HepG2 (cell line): ENCODE results near the gene JAG1. TPM values are rescaled to one million over a fixed set of nuclear protein-coding genes. Genes with fewer than 3 reads are reported as not detected.

Source experiments
- ATM ChIP-seq: fragments of 450-650 bp; IDR thresholded peaks from 2 replicates; pipeline ENCODE4 v1.7.1; 2017; ENCODE audit warnings: mild to moderate bottlenecking, borderline replicate concordance
- ETV6 ChIP-seq: sonication (generic); formaldehyde crosslinking; conservative IDR thresholded peaks from 2 replicates; pipeline ENCODE4 v1.4.0; 2020; ENCODE audit warnings: missing genetic modification reagents
- MIER2 ChIP-seq: IDR thresholded peaks from 2 replicates; pipeline ENCODE4 v1.6.1; 2016; ENCODE audit warnings: missing biosample characterization, missing genetic modification reagents
- MLLT10 ChIP-seq: sonication (generic); formaldehyde crosslinking; IDR thresholded peaks from 2 replicates; pipeline ENCODE4 v1.4.0; 2020; ENCODE audit warnings: missing genetic modification reagents
- MYC ChIP-seq: sonication (generic); formaldehyde crosslinking; IDR thresholded peaks from 2 replicates; pipeline ENCODE4 v1.9.0; 2021; ENCODE audit warnings: missing genetic modification reagents, borderline replicate concordance
- NFRKB ChIP-seq: fragments of 450-650 bp; IDR thresholded peaks from 2 replicates; pipeline ENCODE4 v1.6.1; 2017
- PATZ1 ChIP-seq: sonication (generic); formaldehyde crosslinking; IDR thresholded peaks from 2 replicates; pipeline ENCODE4 v1.4.0; 2020; ENCODE audit warnings: missing genetic modification reagents
- RBAK ChIP-seq: sonication (generic); formaldehyde crosslinking; IDR thresholded peaks from 2 replicates; pipeline ENCODE4 v1.5.1; 2020; ENCODE audit warnings: mild to moderate bottlenecking, missing genetic modification reagents
- RXRA ChIP-seq: sonication (generic); formaldehyde crosslinking; IDR thresholded peaks from 2 replicates; pipeline ENCODE4 v1.5.1; 2020; ENCODE audit warnings: missing genetic modification reagents
- SETDB1 ChIP-seq: sonication (generic); formaldehyde crosslinking; IDR thresholded peaks from 2 replicates; pipeline ENCODE4 v1.5.1; 2020; ENCODE audit warnings: missing genetic modification reagents, mild to moderate bottlenecking, borderline replicate concordance
- SIX4 ChIP-seq: sonication (generic); formaldehyde crosslinking; IDR thresholded peaks from 2 replicates; pipeline ENCODE4 v1.4.0; 2020; ENCODE audit warnings: missing genetic modification reagents
- XBP1 ChIP-seq: sonication (generic); formaldehyde crosslinking; IDR thresholded peaks from 2 replicates; pipeline ENCODE4 v1.5.0; 2020; ENCODE audit warnings: missing genetic modification reagents
- ZBTB8A ChIP-seq: sonication (generic); formaldehyde crosslinking; IDR thresholded peaks from 2 replicates; pipeline ENCODE4 v1.4.0; 2020; ENCODE audit warnings: mild to moderate bottlenecking, low read depth, missing genetic modification reagents, borderline replicate concordance
- ZFYVE20 ChIP-seq: sonication (generic); formaldehyde crosslinking; IDR thresholded peaks from 2 replicates; pipeline ENCODE4 v1.8.0; 2023; ENCODE audit warnings: low read depth, mild to moderate bottlenecking, moderate library complexity, missing genetic modification reagents, borderline replicate concordance
- ZNF501 ChIP-seq: sonication (generic); formaldehyde crosslinking; IDR thresholded peaks from 2 replicates; pipeline ENCODE4 v1.5.1; 2020; ENCODE audit warnings: mild to moderate bottlenecking, moderate library complexity, missing genetic modification reagents
- ZNF512 ChIP-seq: sonication (generic); formaldehyde crosslinking; IDR thresholded peaks from 2 replicates; pipeline ENCODE4 v1.4.0; 2020; ENCODE audit warnings: mild to moderate bottlenecking, missing genetic modification reagents
- ZNF616 ChIP-seq: sonication (generic); formaldehyde crosslinking; IDR thresholded peaks from 2 replicates; pipeline ENCODE4 v1.5.0; 2020; ENCODE audit warnings: low read depth, mild to moderate bottlenecking, missing genetic modification reagents
- ZNF670 ChIP-seq: sonication (generic); formaldehyde crosslinking; IDR thresholded peaks from 2 replicates; pipeline ENCODE4 v1.8.0; 2022; ENCODE audit warnings: mild to moderate bottlenecking, missing genetic modification reagents, borderline replicate concordance
- polyA plus RNA-seq, 8 experiments: library from polyadenylated mRNA; depleted of rRNA in 3 of 8; stranded (reverse) in 7 of 8; unstranded in 1 of 8; fragments of >200 nt; fragmentation: Illumina TruSeq in 4 of 8; extraction: Trizol in 4 of 8; gene quantifications; 2 replicates each; pipeline versions ENCODE4 v1.2.1 to v1.2.3, GENCODE V29; 2011 to 2016; ENCODE audit warnings: low read depth in 4 of 8, missing spikeins in 1 of 8, mixed read lengths in 1 of 8; ENCODE audit not compliant: insufficient read depth in 1 of 8
- total RNA-seq, 5 experiments: library from RNA; depleted of rRNA; stranded (reverse); fragments of >200 nt; fragmentation: Illumina TruSeq; extraction: Trizol; gene quantifications; 2 replicates each; pipeline ENCODE4 v1.2.3, GENCODE V29; 2016; ENCODE audit warnings: low read depth in 1 of 5
- TF ChIP-seq, protein P1 (sequence below): sonication (generic); formaldehyde crosslinking; IDR thresholded peaks from 2 replicates; pipeline ENCODE4 v1.8.1; 2023; ENCODE audit warnings: missing genetic modification reagents, mild to moderate bottlenecking, borderline replicate concordance
- TF ChIP-seq, protein P2 (sequence below): sonication (generic); formaldehyde crosslinking; IDR thresholded peaks from 2 replicates; pipeline ENCODE4 v1.5.0; 2020; ENCODE audit warnings: missing genetic modification reagents
- TF ChIP-seq, protein P3 (sequence below): sonication (generic); formaldehyde crosslinking; IDR thresholded peaks from 2 replicates; pipeline ENCODE4 v1.4.0; 2020; ENCODE audit warnings: missing genetic modification reagents, mild to moderate bottlenecking, borderline replicate concordance

Gene JAG1
- total and polyA plus RNA-seq, 2 of the 13 experiments (the other 11 are each of a cell fraction or from before 2014, with no cell fraction given), result 47.1 to 56.3 TPM

GRCh38 chr20:10603971-10604864 is 69.6 kb downstream of the JAG1 start (continued):
- TF ChIP-seq, protein P1, sequence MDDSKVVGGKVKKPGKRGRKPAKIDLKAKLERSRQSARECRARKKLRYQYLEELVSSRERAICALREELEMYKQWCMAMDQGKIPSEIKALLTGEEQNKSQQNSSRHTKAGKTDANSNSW (CRISPR knock-in tag), result no peak
- TF ChIP-seq ETV6 (CRISPR knock-in tag) (0 out of 2 replicates have a peak, but pooled peaks have one; percentile 51), ZNF501 (peak; percentile 79), RBAK (CRISPR knock-in tag) (peak; percentile 11; the same call in 1 of the 2 replicates), NFRKB (no peak), ATM (no peak), MLLT10 (CRISPR knock-in tag) (no peak), ZNF512 (peak; percentile 78; the same call in 1 of the 2 replicates), SETDB1 (CRISPR knock-in tag) (no peak), MYC (peak; percentile 98), PATZ1 (CRISPR knock-in tag) (peak; percentile 87), RXRA (CRISPR knock-in tag) (peak; percentile 87), ZFYVE20 (no peak), ZNF670 (CRISPR knock-in tag) (no peak), ZBTB8A (no peak), SIX4 (0 out of 2 replicates have a peak, but pooled peaks have one; percentile 37), ZNF616 (CRISPR knock-in tag) (0 out of 2 replicates have a peak, but pooled peaks have one; percentile 28), XBP1 (CRISPR knock-in tag) (no peak), MIER2 (CRISPR knock-in tag) (peak; percentile 85)
- TF ChIP-seq, protein P2, sequence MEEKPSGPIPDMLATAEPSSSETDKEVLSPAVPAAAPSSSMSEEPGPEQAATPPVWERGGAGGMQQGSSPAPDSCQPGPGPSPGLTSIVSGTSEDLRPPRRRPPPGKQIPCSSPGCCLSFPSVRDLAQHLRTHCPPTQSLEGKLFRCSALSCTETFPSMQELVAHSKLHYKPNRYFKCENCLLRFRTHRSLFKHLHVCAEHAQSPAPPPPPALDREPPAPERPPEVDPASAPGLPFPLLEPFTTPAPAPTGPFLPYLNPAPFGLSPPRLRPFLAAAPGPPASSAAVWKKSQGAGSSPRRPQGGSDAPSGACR (CRISPR knock-in tag), result peak; percentile 97; the same call in 1 of the 2 replicates
- TF ChIP-seq, protein P3, sequence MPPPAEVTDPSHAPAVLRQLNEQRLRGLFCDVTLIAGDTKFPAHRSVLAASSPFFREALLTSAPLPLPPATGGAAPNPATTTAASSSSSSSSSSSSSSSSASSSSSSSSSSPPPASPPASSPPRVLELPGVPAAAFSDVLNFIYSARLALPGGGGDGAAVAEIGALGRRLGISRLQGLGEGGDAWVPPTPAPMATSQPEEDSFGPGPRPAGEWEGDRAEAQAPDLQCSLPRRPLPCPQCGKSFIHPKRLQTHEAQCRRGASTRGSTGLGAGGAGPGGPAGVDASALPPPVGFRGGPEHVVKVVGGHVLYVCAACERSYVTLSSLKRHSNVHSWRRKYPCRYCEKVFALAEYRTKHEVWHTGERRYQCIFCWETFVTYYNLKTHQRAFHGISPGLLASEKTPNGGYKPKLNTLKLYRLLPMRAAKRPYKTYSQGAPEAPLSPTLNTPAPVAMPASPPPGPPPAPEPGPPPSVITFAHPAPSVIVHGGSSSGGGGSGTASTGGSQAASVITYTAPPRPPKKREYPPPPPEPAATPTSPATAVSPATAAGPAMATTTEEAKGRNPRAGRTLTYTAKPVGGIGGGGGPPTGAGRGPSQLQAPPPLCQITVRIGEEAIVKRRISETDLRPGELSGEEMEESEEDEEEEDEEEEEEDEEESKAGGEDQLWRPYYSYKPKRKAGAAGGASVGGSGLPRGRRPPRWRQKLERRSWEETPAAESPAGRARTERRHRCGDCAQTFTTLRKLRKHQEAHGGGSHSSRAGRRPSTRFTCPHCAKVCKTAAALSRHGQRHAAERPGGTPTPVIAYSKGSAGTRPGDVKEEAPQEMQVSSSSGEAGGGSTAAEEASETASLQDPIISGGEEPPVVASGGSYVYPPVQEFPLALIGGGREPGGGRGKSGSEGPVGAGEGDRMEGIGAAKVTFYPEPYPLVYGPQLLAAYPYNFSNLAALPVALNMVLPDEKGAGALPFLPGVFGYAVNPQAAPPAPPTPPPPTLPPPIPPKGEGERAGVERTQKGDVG (CRISPR knock-in tag), result peak; percentile 88
